NCI-H2107 (cell line): ENCODE data around the gene NOP14.
"Not testable (repeated sequence)": the region's sequence is repeated elsewhere in the genome, so short reads cannot be mapped to it uniquely, and the experiment has no call there.

Experiments
- DNase-seq: peaks from one replicate; lab custom pipeline; 2025; lab: John Stamatoyannopoulos, UW

Gene NOP14

GRCh38 chr4:2931512-2932301, 31.5 kb downstream of the NOP14 start:
- DNase-seq, result no peak

DNA sequence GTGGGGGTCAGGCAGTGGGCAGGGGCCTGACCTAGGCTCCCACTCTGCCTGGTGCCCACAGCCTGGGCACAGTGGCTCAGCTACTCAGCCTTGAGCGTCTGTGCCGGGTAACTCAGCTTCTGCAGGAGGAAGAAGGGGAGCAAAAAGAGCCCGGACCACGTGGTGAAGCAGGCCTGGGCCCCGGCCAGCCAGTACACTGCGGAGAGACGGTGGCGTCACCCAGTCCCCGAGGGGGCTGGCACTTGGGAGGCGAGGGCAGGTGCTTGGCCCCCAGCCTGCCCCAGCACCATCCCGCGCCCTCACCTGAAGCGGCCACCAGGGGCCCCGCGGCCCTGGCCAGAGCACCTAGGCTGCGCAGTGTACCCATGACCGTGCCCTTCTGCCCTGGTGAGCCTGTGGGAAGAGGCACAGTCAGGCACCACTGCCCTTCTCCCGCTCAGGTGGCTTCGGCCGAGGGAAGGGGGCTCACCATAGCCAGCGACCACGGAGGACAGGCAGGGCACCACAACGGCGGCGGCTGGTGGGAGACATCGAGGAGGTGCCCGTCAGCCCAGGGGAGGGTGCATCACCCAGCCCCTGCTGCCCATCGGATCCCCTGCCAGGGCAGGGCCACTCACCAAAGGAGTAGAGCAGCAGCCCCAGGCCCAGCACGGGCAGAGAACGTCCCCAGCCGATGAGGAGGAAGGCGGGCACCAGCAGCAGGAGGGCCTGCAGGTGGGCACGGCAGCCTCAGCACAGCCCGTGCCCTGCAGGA, 32.3 kb downstream of the NOP14 start:
- peak; percentile 43 for DNase-seq

DNA sequence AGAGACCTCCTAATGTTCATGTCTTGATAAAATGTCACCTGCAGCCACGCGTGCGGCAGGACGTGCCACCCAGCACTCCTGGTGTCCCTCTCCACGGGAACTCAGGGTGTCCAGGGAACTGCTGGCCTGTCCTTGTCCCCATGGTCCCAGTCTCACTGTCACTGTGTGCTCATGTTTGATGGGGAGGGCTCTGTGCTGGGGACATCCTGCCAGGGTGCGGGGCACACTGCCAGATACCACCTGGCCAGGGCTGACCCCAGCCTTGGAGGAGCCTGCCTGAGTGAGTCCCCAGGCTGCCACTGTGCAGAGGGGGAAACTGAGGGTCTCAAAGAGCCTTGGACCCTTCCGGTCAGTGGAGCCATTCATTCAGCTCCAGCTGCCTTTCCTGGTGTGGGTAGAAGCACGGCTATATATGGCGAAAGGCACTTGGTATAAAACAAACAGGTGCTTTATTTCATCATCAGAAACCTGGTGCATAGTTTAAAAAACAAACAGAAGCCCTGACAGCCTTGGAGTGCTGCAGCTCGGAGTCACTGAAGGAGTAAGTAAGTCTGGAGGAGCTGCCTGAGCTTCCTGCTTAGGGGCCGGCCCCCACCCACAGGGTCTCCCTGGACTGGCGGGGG, 33.0 kb downstream of the NOP14 start:
- DNase-seq, result no peak

GRCh38 chr4:2929469-2929868, 33.7 kb downstream of the NOP14 start:
- DNase-seq, result no peak

DNA sequence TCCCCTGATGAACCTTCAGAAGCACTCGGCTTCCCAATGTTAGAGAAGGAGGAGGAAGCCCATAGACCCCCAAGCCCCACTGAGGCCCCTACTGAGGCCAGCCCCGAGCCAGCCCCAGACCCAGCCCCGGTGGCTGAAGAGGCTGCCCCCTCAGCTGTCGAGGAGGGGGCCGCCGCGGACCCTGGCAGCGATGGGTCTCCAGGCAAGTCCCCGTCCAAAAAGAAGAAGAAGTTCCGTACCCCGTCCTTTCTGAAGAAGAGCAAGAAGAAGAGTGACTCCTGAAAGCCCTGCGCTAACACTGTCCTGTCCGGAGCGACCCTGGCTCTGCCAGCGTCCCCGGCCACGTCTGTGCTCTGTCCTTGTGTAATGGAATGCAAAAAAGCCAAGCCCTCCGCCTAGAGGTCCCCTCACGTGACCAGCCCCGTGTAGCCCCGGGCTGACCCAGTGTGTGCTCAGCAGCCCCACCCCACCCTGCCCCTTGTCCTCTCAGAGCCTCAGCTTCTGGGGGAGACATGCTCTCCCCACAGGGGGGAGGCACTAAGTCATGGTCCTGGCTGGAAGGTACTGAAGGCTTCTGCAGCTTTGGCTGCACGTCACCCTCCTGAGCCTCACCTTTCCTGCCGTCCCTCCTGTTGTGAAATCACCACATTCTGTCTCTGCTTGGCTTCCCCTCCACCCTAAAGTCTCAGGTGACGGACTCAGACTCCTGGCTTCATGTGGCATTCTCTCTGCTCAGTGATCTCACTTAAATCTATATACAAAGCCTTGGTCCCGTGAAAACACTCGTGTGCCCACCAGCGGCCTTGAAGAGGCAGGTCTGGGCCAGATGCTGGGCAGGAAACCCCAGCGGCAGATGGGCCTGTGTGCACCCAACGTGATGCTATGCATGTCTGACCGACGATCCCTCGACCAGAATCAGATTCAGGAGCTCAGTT, 34.7 kb downstream of the NOP14 start:
- no peak for DNase-seq

DNA sequence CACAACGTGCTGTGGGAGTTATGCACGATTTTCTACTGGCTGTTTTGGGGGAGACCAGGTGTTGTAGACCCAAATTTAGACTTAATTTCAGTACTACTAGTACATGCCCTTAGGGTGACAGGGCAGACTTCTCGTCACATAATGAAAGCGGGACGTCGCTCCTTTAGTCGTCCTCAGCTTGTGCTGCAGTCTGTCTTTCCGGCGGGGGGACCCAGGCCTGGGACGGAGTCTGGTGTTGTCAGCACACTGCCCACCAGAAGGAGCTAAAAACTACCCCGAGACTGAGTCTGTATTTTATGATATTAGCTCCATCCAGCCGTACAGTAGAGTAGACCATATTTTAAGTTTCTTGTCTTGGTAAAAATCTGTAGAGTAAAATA, 35.5 kb downstream of the NOP14 start:
- no peak for DNase-seq

- no peak for DNase-seq
These were observed 36.0 kb downstream of the NOP14 start for GRCh38 chr4:2927016-2927695.

DNA sequence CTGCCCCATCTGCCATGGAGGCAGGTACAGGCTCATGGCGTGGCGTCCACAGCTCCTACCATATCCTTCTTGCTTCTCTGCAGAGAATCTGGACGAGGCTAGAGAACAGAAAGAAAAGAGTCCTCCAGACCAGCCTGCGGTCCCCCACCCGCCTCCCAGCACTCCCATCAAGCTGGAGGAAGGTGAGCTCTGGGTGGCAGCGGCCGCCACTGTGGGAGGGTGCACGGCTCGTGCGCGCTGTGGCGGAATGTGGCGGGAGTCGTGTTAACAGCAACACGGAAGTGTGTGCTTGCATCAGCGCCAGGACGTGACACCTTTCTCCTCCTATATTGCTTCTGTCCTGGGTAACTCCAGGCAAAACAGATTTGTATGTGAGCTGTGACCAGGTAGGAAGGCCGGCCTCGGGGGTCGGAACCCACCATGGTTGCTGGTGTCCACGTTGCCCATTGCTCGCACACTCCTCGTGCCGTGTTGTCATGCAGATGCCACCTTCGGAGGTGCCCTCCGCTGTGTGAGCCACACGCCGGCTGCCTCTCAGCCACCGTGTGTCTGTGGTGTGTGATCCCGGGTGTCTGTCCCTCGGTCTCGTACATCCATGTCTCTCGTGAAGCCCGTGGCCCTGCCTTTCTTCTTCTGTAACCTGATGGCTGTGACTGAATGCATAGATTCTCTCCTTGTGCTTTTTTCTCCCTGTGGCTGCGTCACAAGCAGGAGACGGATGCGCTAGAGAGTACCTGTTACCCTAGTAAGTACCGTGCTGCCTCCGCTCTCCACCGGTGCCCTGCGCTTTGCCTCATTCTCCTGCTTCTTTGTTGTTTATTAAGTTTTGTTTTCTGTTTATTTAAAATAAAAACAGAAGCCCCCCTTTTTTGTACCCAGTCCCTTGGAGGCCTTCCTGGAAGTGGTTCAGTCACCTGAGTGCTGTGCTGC, 37.0 kb downstream of the NOP14 start:
- no peak for DNase-seq

DNA sequence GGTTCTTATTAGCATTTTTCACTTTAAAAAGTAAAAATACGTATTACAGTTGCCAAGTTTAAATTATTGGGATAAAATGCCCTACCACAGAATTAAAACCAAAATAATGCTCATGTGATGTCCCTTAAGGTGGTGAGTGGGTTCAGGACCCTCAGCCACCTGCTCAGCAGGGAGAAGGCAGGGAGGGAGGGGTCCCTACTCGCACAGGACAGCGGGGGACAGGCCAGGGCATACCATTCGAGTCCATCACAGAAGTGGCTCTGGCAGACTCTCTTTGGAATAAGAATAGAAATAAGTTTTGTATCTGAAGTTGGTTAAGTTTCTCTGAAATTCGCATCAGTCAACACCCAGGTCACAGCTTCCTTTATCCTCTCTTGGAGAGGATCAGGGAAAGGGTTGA, 37.7 kb downstream of the NOP14 start:
- no peak for DNase-seq

GRCh38 chr4:2924765-2925301, 38.4 kb downstream of the NOP14 start:
- no peak for DNase-seq

- DNase-seq, result no peak
These were observed 38.9 kb downstream of the NOP14 start for GRCh38 chr4:2924286-2924685.

DNA sequence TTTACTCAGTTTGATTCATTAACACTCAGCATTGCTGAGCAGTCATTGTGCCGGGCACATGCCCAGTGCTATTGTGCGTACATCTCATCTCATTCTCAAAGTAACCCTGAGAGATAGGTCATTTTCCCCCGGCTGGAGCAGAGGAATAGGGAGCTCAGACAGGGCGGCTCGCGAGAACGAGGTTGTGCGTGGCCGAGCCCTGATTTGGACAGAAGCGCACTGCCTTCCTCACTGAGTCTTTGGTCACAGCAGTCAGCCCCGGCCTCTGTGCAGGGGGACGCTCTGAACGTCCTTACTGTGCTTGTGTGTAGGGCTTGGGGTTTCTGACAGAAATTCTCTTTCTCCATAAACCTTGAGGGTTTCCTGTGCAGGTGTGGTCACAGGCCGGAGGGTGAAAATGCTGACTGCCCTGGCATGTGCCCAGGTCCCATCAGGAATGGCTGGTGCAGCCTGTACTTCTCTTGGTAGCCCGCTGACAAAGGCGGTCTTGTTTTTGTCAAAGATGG, 39.5 kb downstream of the NOP14 start:
- no peak for DNase-seq

DNA sequence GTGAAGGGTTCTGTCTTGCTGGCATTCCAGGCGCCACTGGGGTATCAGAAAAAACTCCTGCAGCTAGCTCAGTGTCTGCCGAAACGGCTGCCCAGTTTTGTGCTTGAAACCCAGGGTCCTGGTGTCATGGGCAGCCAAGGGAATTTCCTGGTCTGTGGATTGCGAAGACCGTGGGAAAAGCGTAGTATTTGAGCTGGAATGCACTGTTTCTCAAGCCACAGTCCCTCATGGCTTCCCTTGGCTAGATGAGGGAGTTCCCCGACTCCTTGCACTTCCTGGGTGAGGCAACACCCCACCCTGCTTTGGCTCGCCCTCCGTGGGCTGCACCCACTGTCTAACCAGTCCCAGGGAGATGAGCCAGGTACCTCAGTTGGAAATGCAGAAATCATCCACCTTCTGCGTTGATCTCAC, 40.1 kb downstream of the NOP14 start:
- no peak for DNase-seq

- DNase-seq, result not testable (repeated sequence)
These were observed 40.6 kb downstream of the NOP14 start for GRCh38 chr4:2922453-2923101.

- DNase-seq, result not testable (repeated sequence)
These were observed 44.5 kb downstream of the NOP14 start for GRCh38 chr4:2918714-2919113.

DNA sequence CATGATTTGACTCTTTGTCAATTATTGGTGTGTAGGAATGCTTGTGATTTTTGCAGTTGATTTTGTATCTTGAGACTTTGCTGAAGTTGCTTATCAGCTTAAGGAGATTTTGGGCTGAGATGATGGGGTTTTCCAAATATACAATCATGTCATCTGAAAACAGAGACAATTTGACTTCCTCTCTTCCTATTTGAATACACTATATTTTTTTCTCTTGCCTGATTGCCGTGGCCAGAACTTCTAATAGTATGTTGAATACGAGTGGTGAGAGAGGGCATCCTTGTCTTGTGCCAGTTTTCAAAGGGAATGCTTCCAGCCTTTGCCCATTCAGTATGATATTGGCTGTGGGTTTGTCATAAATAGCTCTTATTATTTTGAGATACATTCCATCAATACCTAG, 44.9 kb downstream of the NOP14 start:
- DNase-seq, result not testable (repeated sequence)

GRCh38 chr4:2916696-2917095, 46.5 kb downstream of the NOP14 start:
- not testable (repeated sequence) for DNase-seq

DNA sequence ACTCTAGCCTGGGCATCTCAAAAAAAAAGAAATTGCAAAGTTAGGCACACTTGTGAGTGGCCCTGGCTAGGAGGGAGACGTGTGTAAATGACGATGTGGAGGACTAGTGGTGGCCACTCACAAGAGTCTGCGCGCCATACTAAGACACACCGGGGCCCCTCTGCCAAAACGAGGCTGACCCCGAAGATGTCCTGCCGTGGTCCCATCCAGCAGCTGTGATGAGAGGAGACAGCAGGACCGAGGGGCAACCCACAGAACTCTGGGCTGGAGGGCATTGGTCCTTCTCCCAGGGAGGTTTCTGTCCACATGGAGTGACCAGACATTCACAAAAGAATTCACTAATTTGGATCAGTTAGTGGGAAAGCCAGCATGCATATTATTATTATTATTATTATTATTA, 47.4 kb downstream of the NOP14 start:
- no peak for DNase-seq
